Mesothelial cell of epicardium (in vitro differentiated cells): ENCODE measurements around the gene DCLK1. TPM values are rescaled to one million over a fixed set of nuclear protein-coding genes. Genes with fewer than 3 reads are reported as not detected.

Experiments used
- DNase-seq, 2 experiments: peaks; one replicate each; pipeline ENCODE4 v3.0.0; 2021; ENCODE audit warnings: low spot score in 2 of 2; ENCODE audit not compliant: unreplicated experiment in 2 of 2
- H3K27ac Mint-ChIP-seq: 2 replicates; pipeline ENCODE4 v1.8.0; 2021; ENCODE audit warnings: mixed read lengths
- H3K27me3 Mint-ChIP-seq: 2 replicates; pipeline ENCODE4 v1.8.0; 2021; ENCODE audit warnings: low read depth, mixed read lengths
- H3K36me3 Mint-ChIP-seq: 2 replicates; pipeline ENCODE4 v1.8.0; 2021; ENCODE audit warnings: mixed read lengths
- H3K4me1 Mint-ChIP-seq: 2 replicates; pipeline ENCODE4 v1.8.0; 2021; ENCODE audit warnings: mixed read lengths
- H3K4me3 Mint-ChIP-seq: 2 replicates; pipeline ENCODE4 v1.8.0; 2021; ENCODE audit warnings: mild to moderate bottlenecking, moderate library complexity, mixed read lengths
- H3K9me3 Mint-ChIP-seq: 2 replicates; pipeline ENCODE4 v1.8.0; 2021; ENCODE audit warnings: mixed read lengths
- CTCF ChIP-seq: fragments of 200-600 bp; sonication (generic); IDR thresholded peaks from one replicate; pipeline ENCODE4 v1.5.0; 2021; ENCODE audit warnings: antibody characterized with exemption; ENCODE audit not compliant: unreplicated experiment
- total RNA-seq: library from RNA; stranded (reverse); gene quantifications from 3 replicates; pipeline ENCODE4 v1.2.1, GENCODE V29; 2021

DCLK1 gene
- total RNA-seq, 1 donor from 2014 or later: 21.7 TPM

DNA sequence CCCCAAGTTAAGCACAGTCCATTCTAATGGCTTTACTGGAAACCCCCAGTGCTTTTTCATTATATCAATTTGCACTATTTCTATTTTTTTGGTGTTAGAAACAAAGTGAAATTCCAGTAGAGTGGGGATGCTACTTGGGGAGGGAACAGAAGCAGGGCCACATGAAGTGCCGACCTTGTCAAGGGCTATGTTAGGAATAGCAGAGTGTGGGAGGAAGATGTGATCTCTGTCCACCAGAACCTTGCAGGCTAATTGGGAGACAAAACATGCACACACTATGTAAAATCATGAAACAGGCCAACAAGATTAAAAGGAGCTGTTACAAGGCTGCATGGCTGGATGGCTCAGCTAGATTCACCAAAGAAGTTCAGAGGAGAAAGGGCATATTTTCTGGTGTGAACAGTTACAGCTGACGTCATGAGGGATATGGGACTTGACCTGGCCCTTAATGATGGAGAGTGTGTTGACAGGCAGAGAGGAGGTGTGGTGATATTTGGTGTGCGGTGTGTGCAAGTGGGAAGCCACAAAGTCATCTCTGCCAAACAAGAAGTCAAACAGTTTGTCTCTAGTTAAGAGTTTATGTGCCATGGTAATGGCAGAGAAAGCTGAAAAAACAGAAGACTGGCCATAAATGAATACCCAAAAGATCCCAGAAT lies 336.3 kb downstream of the DCLK1 start:
- H3K4me3 Mint-ChIP-seq: no peak overlapping the region
- H3K27me3 Mint-ChIP-seq: no peaks in the 10 kb centered on the region
- H3K36me3 Mint-ChIP-seq: peaks cover 2% of the 10 kb centered on the region
- DNase-seq: no peak
- no peak overlapping the region for H3K27ac Mint-ChIP-seq
- peaks cover 8% of the 10 kb centered on the region for H3K4me1 Mint-ChIP-seq
- TF ChIP-seq CTCF: no peak
- no peaks in the 10 kb centered on the region for H3K9me3 Mint-ChIP-seq

- Mint-ChIP-seq H3K9me3 (no peaks in the 10 kb centered on the region), H3K4me3 (no peak overlapping the region), H3K4me1 (peaks cover 13% of the 10 kb centered on the region), H3K36me3 (peaks cover 2% of the 10 kb centered on the region), H3K27me3 (no peaks in the 10 kb centered on the region), H3K27ac (no peak overlapping the region)
- no peak for TF ChIP-seq CTCF
- no peak for DNase-seq
Measured at GRCh38 chr13:35793823-35794222, 337.4 kb downstream of the DCLK1 start.

GRCh38 chr13:35792911-35793310 lies 338.3 kb downstream of the DCLK1 start:
- no peak overlapping the region for H3K4me3 Mint-ChIP-seq
- no peak for DNase-seq
- H3K27me3 Mint-ChIP-seq: no peaks in the 10 kb centered on the region
- no peak overlapping the region for H3K27ac Mint-ChIP-seq
- H3K4me1 Mint-ChIP-seq: peaks cover 18% of the 10 kb centered on the region
- H3K9me3 Mint-ChIP-seq: no peaks in the 10 kb centered on the region
- peaks cover 2% of the 10 kb centered on the region for H3K36me3 Mint-ChIP-seq
- TF ChIP-seq CTCF: no peak

- Mint-ChIP-seq H3K9me3 (no peaks in the 10 kb centered on the region), H3K36me3 (peaks cover 2% of the 10 kb centered on the region), H3K4me1 (peaks cover 17% of the 10 kb centered on the region), H3K27me3 (no peaks in the 10 kb centered on the region), H3K4me3 (no peak overlapping the region), H3K27ac (no peak overlapping the region)
- no peak for TF ChIP-seq CTCF
- no peak for DNase-seq
Measured at GRCh38 chr13:35792021-35792420, 339.2 kb downstream of the DCLK1 start.

- H3K27ac Mint-ChIP-seq: no peak overlapping the region
- no peak for TF ChIP-seq CTCF
- H3K4me3 Mint-ChIP-seq: no peak overlapping the region
- H3K36me3 Mint-ChIP-seq: peaks cover 2% of the 10 kb centered on the region
- peaks cover 16% of the 10 kb centered on the region for H3K4me1 Mint-ChIP-seq
- no peak for DNase-seq
- no peaks in the 10 kb centered on the region for H3K27me3 Mint-ChIP-seq
- H3K9me3 Mint-ChIP-seq: no peaks in the 10 kb centered on the region
Measured at GRCh38 chr13:35791184-35791851, 339.9 kb downstream of the DCLK1 start.
